ENCODE data around the gene EP400. TPM values are rescaled to one million over a fixed set of nuclear protein-coding genes. Genes with fewer than 3 reads are reported as not detected.

The EP400 gene
- total RNA-seq, 1 donor from 2014 or later: 41.4 TPM

DNA sequence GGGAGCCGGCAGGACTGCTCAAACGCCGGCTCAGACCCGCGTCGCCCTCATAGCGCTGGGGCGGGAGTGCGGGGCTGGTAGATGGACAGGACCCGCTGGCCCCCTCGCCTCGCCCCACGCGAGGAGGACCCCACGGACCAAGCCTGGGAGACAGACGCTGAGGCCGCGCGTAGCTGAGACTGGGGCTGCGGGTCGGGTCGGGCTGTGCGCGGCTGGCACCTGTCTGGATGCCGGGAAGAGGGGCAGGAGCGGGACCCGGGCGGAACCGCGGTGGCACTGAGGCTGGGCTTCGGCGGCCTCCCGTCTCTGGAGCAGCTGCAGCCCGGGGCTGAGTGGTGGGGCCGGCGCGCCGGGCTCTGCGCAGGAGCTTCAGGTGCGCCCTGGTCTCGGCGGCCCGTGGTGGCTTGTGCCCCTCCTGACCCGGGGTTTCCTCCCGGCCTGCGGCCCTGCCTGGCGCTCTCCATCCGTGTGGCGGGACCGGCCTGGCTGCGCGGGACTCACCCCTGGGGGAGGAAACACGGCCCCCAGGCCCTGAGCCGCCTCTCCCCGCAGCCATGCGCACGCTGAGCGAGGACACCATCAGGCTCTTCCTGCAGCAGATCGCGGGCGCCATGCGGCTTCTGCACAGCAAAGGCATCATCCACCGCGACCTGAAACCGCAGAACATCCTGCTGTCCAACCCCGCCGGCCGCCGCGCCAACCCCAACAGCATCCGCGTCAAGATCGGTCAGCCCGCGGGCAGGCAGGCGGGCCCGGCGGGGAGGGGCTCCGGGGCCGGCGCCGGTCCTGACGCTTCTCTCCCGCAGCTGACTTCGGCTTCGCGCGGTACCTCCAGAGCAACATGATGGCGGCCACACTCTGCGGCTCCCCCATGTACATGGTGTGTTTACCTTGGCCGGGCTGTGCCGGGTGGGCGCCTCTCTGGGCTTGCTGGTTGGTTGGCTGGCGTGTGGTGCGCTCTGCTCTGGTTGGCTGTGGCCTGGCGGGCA, 41.4 kb upstream of the EP400 start:
- no peaks in the 10 kb centered on the region for H3K27me3 ChIP-seq
- H3K4me1 ChIP-seq: peaks cover 9% of the 10 kb centered on the region
- ATAC-seq (no peak), DNase-seq (no peak)
- H3K36me3 ChIP-seq: peaks cover 45% of the 10 kb centered on the region
- no peak overlapping the region for H3K27ac ChIP-seq
- no peaks in the 10 kb centered on the region for H3K9me3 ChIP-seq
- intact Hi-C loops (cut with DNase I): no loop called here
- TF ChIP-seq CTCF (IDR thresholded peaks at IDR 0.05): no peak
- H3K4me3 ChIP-seq: no peak overlapping the region

DNA sequence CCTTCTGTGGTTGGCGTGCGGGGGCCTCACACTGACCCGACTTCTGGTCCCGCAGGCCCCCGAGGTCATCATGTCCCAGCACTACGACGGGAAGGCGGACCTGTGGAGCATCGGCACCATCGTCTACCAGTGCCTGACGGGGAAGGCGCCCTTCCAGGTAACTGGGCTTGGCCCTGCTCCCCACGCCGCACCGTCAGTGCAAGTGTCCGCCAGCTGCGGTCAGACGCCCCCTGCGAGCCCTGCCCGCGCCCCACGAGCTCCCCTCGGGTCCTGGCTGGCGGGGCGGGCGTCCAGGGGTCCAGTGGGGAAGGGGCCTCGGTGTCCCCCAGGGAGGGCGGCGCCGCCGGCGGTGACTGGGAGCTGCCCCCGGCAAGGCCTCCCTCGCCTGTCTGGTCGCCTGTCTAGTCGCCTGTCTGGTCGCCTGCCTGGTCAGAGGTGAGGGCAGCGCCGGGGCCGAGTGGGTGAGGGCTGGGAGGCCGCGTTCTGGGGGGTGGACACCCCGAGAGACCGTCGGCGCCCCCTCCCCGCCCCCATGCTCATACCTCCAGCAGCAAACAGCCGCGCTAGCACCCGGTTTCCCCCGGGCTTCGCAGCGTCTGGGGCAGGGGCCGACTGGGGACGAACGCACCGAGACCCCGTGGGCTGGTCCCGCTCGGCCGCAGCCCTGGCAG, 40.5 kb upstream of the EP400 start:
- ATAC-seq (no peak), DNase-seq (no peak)
- H3K9me3 ChIP-seq: no peaks in the 10 kb centered on the region
- H3K27ac ChIP-seq: no peak overlapping the region
- H3K27me3 ChIP-seq: no peaks in the 10 kb centered on the region
- no peak overlapping the region for H3K4me3 ChIP-seq
- intact Hi-C loops (cut with DNase I): no loop called here
- H3K4me1 ChIP-seq: peaks cover 9% of the 10 kb centered on the region
- no peak for TF ChIP-seq CTCF (IDR thresholded peaks at IDR 0.05)
- peaks cover 51% of the 10 kb centered on the region for H3K36me3 ChIP-seq

- no peak overlapping the region for H3K4me3 ChIP-seq
- ATAC-seq (no peak), DNase-seq (no peak)
- no peaks in the 10 kb centered on the region for H3K9me3 ChIP-seq
- H3K27me3 ChIP-seq: no peaks in the 10 kb centered on the region
- H3K36me3 ChIP-seq: peaks cover 57% of the 10 kb centered on the region
- TF ChIP-seq CTCF (IDR thresholded peaks at IDR 0.05): no peak
- intact Hi-C loops (cut with DNase I): no loop called here
- H3K27ac ChIP-seq: no peak overlapping the region
- H3K4me1 ChIP-seq: peaks cover 9% of the 10 kb centered on the region
These were observed 40.0 kb upstream of the EP400 start for GRCh38 chr12:131909752-131910219.

DNA sequence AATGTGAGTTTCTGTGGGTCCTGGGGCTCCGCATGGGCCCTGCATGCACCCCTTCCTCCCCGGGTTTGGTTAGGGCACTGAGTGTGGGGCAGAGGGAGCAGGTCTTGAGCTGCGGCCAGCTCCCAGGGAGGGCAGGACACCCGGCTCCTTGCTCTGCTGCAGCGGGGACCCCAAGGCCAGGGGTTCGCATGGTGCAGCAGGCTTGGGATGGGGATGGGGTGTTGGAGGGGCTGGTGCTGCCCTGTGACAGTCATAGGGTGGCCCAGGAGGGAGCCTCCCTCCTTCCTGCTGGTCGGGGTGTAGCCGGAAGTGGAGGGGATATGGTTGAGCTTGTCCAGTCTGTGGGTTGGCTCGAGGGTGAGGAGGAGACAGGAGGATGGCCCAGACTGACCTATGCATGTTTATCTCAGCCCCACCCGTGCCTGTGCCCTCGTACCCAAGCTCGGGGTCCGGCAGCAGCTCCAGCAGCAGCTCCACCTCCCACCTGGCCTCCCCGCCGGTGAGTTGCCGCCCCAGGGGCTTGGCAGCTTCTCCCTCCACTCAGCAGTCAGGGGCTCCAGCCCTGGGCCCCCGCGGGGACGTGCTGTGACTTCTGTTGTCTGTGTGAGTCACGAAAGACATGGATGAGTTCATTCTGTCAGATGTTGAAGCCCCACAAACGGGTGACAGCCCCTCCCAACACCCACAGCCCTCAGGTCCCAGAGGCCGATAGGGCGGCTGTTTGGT, 39.3 kb upstream of the EP400 start:
- DNase-seq (no peak), ATAC-seq (no peak)
- H3K27me3 ChIP-seq: no peaks in the 10 kb centered on the region
- H3K4me3 ChIP-seq: no peak overlapping the region
- H3K27ac ChIP-seq: no peak overlapping the region
- intact Hi-C loops (cut with DNase I): no loop called here
- H3K4me1 ChIP-seq: peaks cover 9% of the 10 kb centered on the region
- TF ChIP-seq CTCF (IDR thresholded peaks at IDR 0.05): no peak
- H3K36me3 ChIP-seq: peaks cover 64% of the 10 kb centered on the region
- H3K9me3 ChIP-seq: no peaks in the 10 kb centered on the region

DNA sequence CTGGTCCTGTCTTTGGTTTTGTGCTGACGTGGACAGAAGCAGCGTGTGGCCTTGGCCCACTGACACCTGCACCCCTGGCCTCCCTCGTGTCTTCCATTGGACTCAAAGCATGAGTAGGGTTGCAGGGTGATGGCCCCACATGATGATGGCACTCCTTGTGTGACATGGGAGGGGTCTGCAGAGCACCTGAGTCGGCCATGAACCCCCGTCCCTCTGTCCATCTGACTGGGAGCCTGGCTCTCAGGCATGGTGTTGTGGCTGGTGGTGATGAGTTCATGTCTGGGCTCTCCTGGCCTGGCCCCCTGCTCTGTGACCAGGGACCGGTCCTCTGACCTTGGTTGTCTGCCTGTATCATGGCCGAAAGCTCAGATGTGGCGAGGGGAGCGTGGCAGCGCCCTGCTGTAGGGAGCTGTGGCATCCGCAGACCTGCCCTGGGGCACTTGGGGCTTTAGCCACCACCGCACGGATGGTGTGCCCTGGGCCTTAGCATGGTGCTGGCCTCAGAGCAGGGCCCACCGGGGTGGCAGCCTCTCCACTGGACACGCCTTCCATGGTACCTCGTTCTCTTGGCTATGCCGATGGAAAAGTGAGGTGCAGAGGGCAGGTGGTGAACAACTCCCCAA, 38.6 kb upstream of the EP400 start:
- intact Hi-C loops (cut with DNase I): no loop called here
- no peak for ATAC-seq
- TF ChIP-seq CTCF (IDR thresholded peaks at IDR 0.05): no peak
- Histone ChIP-seq H3K36me3 (peaks cover 69% of the 10 kb centered on the region), H3K4me1 (peaks cover 9% of the 10 kb centered on the region), H3K9me3 (no peaks in the 10 kb centered on the region), H3K27ac (no peak overlapping the region), H3K4me3 (no peak overlapping the region), H3K27me3 (no peaks in the 10 kb centered on the region)
- DNase-seq: no peak

Data from upper lobe of right lung (tissue), 1 donor.